Tibial nerve (tissue), 4 donors: ENCODE data around the gene RUFY4.

ENCODE experiments used
- CTCF ChIP-seq, 5 experiments: fragments of 200-600 bp in 3 of 5; fragments of 450-650 bp in 2 of 5; sonication (generic) in 3 of 5; IDR thresholded peaks; one replicate each; pipeline ENCODE4 v1.5.1; 2016 to 2019; ENCODE audit warnings: antibody characterized with exemption in 5 of 5, mild to moderate bottlenecking in 3 of 5, moderate library complexity in 2 of 5
- EP300 ChIP-seq, 2 donors: sonication (generic); formaldehyde crosslinking; IDR thresholded peaks; one replicate each; pipeline ENCODE4 v1.6.1; 2017; ENCODE audit warnings: antibody characterized with exemption in 2 of 2, mild to moderate bottlenecking in 1 of 2
- POLR2A ChIP-seq, 2 donors: fragments of 450-650 bp; IDR thresholded peaks; one replicate each; pipeline ENCODE4 v1.6.1; 2017; ENCODE audit warnings: antibody characterized with exemption in 2 of 2, mild to moderate bottlenecking in 2 of 2, moderate library complexity in 2 of 2

GRCh38 chr2:218026244-218026643 lies 42.8 kb upstream of the RUFY4 start:
- TF ChIP-seq POLR2A (IDR thresholded peaks at IDR 0.05) (no peak), EP300 (IDR thresholded peaks at IDR 0.05) (no peak), CTCF (IDR thresholded peaks at IDR 0.05) (no peak)
